IPS-15b (cell line): Measurements from ENCODE around the gene DNAH5.

ENCODE experiments used
- H3K27me3 ChIP-seq: one replicate; pipeline ENCODE4 v1.6.1; 2013; ENCODE audit warnings: low read length; ENCODE audit not compliant: control insufficient read depth, insufficient read depth
- H3K36me3 ChIP-seq: one replicate; pipeline ENCODE4 v1.6.1; 2013; ENCODE audit warnings: low read length; ENCODE audit not compliant: control insufficient read depth, insufficient read depth
- H3K4me1 ChIP-seq: one replicate; pipeline ENCODE4 v1.6.1; 2013; ENCODE audit warnings: mild to moderate bottlenecking, low read length; ENCODE audit not compliant: control insufficient read depth, insufficient read depth
- H3K4me3 ChIP-seq: one replicate; pipeline ENCODE4 v1.5.1; 2013; ENCODE audit warnings: low read depth, low read length
- H3K9ac ChIP-seq: one replicate; pipeline ENCODE4 v1.6.1; 2013; ENCODE audit warnings: low read depth, mild to moderate bottlenecking, low read length
- H3K9me3 ChIP-seq: one replicate; pipeline ENCODE4 v1.6.1; 2013; ENCODE audit warnings: mild to moderate bottlenecking, low read length; ENCODE audit not compliant: control insufficient read depth, insufficient read depth

DNAH5 gene

GRCh38 chr5:13975246-13975645, 30.8 kb upstream of the DNAH5 start:
- Histone ChIP-seq H3K27me3 (no peaks in the 10 kb centered on the region), H3K4me3 (no peak overlapping the region), H3K36me3 (no peaks in the 10 kb centered on the region), H3K9me3 (no peaks in the 10 kb centered on the region), H3K9ac (no peak overlapping the region), H3K4me1 (no peaks in the 10 kb centered on the region)

DNA sequence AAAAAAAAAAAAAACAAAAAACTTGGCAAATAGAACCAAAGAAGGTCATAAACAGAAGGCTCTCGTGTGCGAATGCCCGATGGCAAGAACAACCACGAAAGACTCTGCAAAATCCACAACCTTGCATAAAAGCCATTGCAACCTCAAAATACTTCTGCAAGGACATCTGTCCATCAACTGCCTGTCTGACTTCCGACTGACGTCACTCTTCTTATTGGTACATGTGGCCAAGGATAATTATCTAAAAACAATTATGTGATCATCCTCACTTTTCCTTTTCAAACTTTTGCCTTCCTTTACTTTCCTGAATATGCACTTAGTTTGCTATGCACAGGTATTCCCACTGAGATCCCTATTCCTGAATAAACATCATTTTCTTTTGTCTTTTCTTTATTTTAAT, 29.2 kb upstream of the DNAH5 start:
- Histone ChIP-seq H3K9me3 (no peaks in the 10 kb centered on the region), H3K4me1 (no peaks in the 10 kb centered on the region), H3K27me3 (no peaks in the 10 kb centered on the region), H3K4me3 (no peak overlapping the region), H3K9ac (no peak overlapping the region), H3K36me3 (no peaks in the 10 kb centered on the region)

DNA sequence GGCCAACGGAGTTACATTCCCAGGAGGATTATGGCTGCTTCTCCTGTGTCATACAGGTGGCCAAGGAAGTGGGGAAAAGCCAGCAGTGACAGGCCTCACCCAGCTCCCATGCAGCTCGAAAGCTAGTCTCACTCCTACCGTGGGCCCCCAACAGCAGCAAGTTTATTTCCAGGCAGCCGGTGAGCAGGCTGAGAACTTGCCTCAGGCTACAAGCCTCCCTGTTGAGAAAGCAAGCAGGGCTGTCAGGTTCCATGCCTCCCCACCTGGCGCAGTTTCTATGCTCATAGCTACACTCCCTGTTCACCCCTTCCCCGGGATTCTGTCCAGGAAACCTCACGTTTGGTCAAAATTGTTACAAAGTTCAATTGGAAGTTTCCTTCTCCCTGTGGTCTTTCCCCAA, 27.5 kb upstream of the DNAH5 start:
- Histone ChIP-seq H3K9ac (no peak overlapping the region), H3K4me3 (no peak overlapping the region), H3K9me3 (no peaks in the 10 kb centered on the region), H3K36me3 (no peaks in the 10 kb centered on the region), H3K4me1 (no peaks in the 10 kb centered on the region), H3K27me3 (no peaks in the 10 kb centered on the region)

DNA sequence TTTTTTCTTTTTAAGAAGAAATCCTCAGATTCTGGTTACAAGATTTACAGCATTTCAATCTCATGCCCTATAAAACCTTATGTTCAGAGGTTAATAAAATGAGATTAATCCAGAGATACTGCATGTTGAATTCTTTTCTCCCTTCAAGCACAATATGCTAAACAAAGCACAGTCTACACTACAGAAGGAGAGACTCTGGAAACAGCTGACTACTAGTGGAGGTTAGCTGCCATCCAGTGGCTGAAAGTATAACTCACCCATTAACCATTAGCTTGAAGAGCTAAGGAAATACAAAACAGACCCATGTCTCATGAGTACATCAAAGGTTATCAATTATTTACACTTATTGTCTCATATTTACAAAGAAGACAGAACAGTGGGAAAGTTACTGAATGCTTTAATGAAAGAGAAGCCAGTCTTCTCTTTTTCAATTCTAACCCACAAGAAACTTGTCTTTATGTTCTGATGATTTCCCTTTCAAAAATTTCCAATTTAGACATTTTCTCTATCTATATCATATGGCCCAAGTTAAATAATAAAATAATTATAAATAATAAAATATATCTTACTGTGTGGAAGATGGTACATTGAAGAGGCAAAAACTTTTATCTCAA, 12.7 kb upstream of the DNAH5 start:
- Histone ChIP-seq H3K9me3 (no peaks in the 10 kb centered on the region), H3K36me3 (no peaks in the 10 kb centered on the region), H3K27me3 (no peaks in the 10 kb centered on the region), H3K9ac (no peak overlapping the region), H3K4me1 (no peaks in the 10 kb centered on the region), H3K4me3 (no peak overlapping the region)

DNA sequence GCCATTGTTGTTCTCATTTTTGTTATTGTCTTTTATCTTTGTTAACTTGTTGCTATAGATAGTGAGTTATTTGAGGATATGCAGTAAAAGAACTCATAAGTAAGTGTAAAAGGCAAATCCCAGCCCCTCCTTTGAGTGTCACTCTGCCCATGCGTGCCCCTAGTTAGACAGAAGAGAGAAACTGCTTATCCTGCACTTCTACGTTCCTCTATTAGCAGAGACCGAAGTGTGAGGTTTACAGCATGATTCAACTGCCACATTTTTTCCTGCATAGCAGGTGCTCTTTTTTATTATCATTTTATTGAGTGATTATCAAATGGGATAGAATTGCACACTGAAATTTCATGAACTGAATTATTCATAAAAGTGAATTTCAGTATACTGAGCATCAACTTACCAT, 12.0 kb upstream of the DNAH5 start:
- Histone ChIP-seq H3K36me3 (no peaks in the 10 kb centered on the region), H3K27me3 (no peaks in the 10 kb centered on the region), H3K9me3 (no peaks in the 10 kb centered on the region), H3K9ac (no peak overlapping the region), H3K4me1 (no peaks in the 10 kb centered on the region), H3K4me3 (no peak overlapping the region)

GRCh38 chr5:13955896-13956295, 11.4 kb upstream of the DNAH5 start:
- Histone ChIP-seq H3K4me3 (no peak overlapping the region), H3K9me3 (no peaks in the 10 kb centered on the region), H3K27me3 (no peaks in the 10 kb centered on the region), H3K36me3 (no peaks in the 10 kb centered on the region), H3K9ac (no peak overlapping the region), H3K4me1 (no peaks in the 10 kb centered on the region)

GRCh38 chr5:13946111-13946510, 1.6 kb upstream of the DNAH5 start:
- H3K4me1 ChIP-seq, result no peaks in the 10 kb centered on the region
- no peaks in the 10 kb centered on the region for H3K9me3 ChIP-seq
- no peak overlapping the region for H3K9ac ChIP-seq
- no peak overlapping the region for H3K4me3 ChIP-seq
- H3K36me3 ChIP-seq, result no peaks in the 10 kb centered on the region
- no peaks in the 10 kb centered on the region for H3K27me3 ChIP-seq

DNA sequence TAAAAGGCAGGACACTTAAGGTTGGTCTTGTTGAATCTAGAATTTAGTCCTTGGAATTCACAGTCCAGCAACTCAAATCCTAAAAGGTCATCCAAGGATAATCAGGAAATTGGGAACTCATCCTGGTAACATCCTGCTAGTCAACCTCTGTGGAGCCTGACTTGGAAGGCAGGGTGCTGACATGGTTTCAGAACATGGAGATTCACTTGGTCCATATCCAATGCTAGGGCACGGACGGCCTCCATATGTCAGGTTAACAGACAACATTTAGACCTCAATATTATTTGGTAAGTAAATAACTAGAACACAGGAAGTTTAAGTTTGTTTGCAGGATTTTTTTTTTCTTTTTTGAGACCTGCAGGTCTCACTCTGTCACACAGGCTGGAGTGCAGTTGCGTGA, 783 bp upstream of the DNAH5 start:
- no peak overlapping the region for H3K4me3 ChIP-seq
- no peaks in the 10 kb centered on the region for H3K9me3 ChIP-seq
- H3K9ac ChIP-seq, result no peak overlapping the region
- H3K4me1 ChIP-seq, result no peaks in the 10 kb centered on the region
- H3K27me3 ChIP-seq, result no peaks in the 10 kb centered on the region
- no peaks in the 10 kb centered on the region for H3K36me3 ChIP-seq

GRCh38 chr5:13943676-13944075, 812 bp downstream of the DNAH5 start:
- no peaks in the 10 kb centered on the region for H3K36me3 ChIP-seq
- H3K4me3 ChIP-seq, result no peak overlapping the region
- peaks cover 3% of the 10 kb centered on the region for H3K4me1 ChIP-seq
- H3K27me3 ChIP-seq, result no peaks in the 10 kb centered on the region
- no peaks in the 10 kb centered on the region for H3K9me3 ChIP-seq
- H3K9ac ChIP-seq, result no peak overlapping the region

GRCh38 chr5:13941468-13941867, 3.0 kb downstream of the DNAH5 start:
- Histone ChIP-seq H3K4me1 (peaks cover 3% of the 10 kb centered on the region), H3K9ac (no peak overlapping the region), H3K36me3 (no peaks in the 10 kb centered on the region), H3K27me3 (no peaks in the 10 kb centered on the region), H3K4me3 (no peak overlapping the region), H3K9me3 (no peaks in the 10 kb centered on the region)

DNA sequence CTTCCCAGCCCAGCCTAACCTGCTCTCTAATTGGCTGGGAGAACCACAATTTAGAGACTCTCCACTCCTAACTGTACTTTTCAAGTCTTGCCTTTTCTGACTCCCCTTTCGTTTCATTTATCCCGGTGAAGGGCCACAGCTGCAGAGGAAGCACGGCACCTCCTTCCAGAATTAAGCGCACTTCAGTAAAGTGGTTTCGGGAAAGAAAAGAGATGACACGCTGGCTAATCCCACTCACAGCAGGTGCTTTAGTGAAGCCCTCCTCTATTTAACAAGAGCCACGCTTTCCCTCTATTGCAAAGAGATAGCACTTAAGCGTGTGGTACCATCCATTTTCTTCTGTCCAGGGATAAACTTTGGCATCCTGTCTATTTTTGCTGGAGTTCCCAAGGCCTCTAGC, 4.8 kb downstream of the DNAH5 start:
- Histone ChIP-seq H3K27me3 (no peaks in the 10 kb centered on the region), H3K9ac (no peak overlapping the region), H3K9me3 (no peaks in the 10 kb centered on the region), H3K4me3 (no peak overlapping the region), H3K4me1 (peaks cover 3% of the 10 kb centered on the region), H3K36me3 (no peaks in the 10 kb centered on the region)

GRCh38 chr5:13934921-13935320, 9.6 kb downstream of the DNAH5 start:
- H3K27me3 ChIP-seq, result no peaks in the 10 kb centered on the region
- H3K36me3 ChIP-seq, result no peaks in the 10 kb centered on the region
- H3K4me3 ChIP-seq, result no peak overlapping the region
- H3K9ac ChIP-seq, result no peak overlapping the region
- peaks cover 3% of the 10 kb centered on the region for H3K4me1 ChIP-seq
- no peaks in the 10 kb centered on the region for H3K9me3 ChIP-seq
